ENCODE results near the gene SF3B6.
A peak's percentile ranks its signal among the peaks of the same experiment; 100 is the strongest.
"Not testable (repeated sequence)": the region's sequence is repeated elsewhere in the genome, so short reads cannot be mapped to it uniquely, and the experiment has no call there.

Gene SF3B6

DNA sequence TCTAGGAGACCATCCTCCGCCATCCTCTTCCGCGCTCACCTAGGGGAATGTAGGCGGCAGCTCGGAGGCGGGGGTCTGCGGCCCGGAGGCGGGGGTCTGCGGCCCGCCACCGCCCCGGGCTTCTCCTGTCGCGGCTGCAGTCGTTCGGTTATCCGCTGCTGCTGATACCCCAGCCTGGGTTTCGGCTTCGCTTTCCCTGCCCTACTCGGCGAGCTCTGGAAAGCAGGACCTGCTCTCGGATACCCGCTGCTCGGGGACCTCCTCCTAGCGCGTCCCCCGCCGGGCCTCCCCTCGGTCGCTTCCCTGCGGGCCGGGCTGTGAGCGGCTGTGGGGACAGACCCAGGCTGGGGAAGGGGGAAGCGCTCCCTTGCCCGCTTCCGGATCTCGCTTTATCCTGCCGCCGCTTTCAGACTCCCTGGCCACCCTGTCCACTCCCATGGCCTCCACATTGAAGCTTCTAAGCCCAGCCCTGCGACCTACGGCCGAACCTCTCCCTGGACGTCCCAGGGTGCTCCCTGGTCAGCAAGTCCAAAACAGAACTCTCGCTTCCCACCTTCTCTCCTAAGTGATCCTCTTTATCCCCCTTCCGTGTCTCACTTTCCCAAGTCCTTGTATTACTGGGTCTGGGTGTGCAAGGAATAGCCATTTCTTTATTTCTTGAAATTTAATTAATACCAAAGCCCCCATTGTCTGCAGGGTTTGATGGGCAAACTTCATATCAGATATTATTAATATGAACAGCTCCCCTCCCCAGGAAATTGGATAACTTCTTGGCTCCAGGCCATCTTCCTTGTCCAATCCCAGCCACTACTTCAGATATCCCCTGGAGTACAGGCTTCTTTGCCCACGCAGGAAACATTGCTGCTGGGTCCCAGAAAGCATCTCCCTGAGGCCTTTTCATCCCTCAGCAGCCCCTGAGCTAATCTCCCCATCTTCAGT is 25.8 kb downstream of the SF3B6 start:
- no peak for DNase-seq (ENCODE audit: low spot score)

DNA sequence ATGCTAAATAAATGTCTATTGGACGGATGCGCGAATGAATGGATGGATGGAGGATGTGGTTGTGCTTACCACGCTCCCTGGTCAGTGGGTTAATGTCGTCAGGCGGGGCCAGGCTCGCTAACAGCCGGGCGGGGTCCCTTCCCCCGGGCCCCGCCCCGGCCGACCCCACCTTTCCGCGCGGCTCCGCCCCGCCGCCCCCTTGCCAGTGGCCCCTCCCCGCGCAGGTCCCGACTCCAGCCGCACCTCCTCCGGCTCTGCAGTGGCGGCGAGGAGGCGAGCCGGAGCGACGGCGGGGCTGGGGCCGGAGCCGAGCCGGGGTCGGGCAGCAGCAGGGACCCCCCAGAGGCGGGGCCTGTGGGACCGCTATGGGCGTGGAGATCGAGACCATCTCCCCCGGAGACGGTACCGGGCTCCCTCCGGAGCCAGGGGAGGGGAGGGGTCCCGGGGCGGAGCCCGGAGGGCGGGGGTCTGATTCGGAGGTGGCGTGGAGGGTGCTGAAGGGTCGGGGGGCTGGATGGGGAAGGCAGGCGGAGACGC is 26.6 kb downstream of the SF3B6 start, which contains the start of gene FKBP1B:
TSS of gene FKBP1B (plus strand) at position 257 of the 537 bp plus-strand sequence. CDS start at position 366, 109 bp downstream.
- DNase-seq (ENCODE audit: low spot score): no peak

DNA sequence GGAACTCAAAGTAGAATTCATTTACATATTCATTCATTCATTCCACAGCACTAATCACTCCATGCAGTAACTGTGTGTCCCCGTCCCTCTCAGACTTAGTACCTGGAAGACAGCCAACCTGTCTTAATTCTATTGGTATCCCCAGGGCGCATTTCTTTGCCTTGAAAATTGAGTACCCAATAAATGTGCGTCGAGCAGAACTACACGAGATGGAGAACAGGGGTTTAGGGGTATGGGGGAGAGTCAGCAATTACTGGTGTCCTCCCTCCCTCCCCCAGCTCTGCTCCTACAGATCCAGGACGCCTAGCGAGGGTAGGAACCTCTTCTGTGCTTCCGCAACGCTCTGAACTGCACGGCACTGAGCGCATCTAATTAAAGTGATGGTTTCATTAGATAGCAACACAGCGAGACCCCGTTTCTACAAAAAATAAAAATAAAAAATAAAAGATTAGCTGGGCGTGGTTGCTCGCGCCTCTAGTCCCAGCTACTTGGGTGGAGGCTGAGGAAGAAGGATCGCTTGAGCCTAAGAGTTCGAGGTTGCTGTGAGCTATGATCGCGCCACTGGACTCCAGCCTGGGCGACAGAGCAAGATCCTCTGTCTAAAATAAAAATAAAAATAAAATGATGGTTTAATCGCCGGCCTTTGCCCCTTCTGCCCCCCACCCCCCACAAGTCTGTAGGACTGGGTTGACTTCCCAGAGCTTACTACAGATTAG is 27.2 kb downstream of the SF3B6 start:
- no peak for DNase-seq (ENCODE audit: low spot score)

DNA sequence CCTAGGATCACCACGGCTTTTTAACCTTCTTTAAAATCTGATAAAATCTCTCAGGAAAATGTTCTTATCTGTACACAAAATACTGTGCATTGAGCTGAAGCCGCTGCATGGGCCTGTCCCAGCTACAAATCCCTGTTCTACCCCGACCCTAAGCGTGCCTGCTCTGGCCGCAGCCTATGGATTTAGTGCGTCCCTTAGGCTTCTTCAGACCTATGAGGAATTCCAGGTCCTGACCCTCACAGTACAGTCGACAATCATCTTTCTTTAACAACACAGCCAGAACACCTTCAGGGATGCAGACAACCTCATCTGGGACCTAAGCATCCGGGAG is 28.5 kb downstream of the SF3B6 start:
- DNase-seq (ENCODE audit: low spot score): no peak

DNA sequence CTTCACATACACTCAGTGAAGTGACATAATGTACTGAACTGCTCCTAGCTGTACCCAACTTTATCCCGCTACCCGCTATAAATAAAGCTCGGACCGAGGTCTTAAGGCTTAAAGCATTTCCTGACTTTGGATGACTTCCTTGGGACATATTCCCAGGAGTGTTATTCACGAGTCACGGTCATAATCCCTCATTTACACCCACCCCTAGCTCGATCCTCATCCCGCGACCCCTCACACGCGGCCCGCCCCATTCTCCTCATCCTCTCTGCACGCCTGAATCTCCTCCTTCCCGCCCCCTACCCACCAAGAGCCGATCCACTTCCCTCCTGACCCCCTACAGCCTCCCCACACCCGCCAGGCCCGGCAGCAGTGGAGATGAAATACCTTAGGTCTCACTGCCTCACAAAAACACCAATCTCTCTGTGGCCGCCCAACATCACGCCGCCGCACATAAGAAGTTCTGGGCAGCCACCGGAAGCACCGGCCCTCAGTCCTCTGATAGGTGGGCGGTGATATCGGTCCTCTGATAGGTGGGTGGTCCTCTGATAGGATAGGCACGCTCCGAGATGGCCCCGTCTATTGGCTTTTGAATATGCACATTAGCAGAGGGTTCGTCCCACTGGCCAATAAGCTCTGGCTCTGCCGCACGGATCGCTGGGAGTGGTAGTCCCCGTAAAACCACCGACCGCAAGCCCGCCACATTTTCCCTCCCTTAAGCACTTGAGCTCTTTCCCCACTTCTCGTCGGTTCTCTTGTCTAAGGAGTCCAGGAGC is 29.0 kb downstream of the SF3B6 start, which contains the start of gene WDCP:
TSS of gene WDCP (minus strand) at position 462 of the 773 bp plus-strand sequence. CDS start 7,897 bp downstream, outside the sequence.
- peak; percentile 100 for DNase-seq (ENCODE audit: low spot score)

DNA sequence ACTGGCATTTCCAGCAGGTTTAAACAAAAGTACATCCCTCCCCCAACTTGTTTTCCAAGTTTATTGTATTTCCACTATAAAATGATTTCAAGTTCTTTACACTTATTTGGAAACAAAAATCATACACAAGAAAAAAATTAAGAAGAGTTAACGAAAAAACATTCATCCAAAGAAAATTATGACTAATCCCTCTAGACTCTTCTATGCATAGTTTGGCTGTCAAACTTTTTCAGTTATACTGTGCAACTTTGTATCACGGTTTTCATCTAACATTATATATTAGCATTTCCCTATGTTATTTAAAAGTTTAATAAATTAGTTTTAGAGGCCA is 29.6 kb downstream of the SF3B6 start:
- DNase-seq (ENCODE audit: low spot score): no peak

DNA sequence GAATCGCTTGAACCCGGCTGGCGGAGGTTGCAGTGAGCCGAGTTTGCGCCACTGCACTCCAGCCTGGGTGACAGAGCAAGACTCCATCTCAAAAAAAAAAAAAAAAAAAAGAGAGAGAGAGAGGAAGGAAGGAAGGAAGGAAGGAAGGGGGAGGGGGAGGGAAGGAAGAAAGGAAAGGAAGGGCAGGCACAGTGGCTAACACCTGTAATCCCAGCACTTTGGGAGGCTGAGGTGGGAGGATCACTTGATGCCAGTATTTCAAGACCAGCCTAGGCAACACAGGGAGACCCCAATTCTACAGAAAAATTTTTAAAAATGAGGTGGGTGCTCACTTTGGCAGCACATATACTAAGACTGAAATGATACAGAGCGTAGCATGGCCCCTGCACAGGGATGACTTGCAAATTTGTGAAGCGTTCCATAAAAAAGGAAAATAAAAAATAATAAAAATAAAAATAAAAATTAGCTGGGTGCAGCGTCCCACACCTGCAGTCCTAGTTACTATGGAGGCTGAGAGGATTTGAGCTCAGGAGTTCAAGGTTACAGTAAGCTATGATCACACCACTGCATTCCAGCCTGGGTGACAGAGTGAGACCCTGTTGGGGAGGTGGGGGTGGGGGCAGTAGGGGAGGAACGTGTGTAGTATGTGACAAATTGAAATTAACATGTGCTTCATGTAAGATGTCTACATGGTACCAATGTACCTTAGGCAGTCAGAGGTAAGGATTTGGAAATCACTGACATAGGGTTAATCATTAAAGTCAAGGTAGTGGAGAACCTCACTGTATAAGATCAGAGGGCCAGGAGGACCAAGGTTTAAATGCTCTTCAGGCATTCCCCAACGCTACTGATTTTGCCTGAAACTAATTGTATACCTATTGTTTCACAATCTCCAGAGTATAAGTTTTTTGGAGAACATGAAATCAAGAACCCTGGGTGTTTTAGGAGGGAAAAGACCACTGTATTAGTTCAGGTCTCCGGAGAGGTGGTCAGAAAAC is 30.3 kb downstream of the SF3B6 start:
- DNase-seq (ENCODE audit: low spot score): no peak

DNA sequence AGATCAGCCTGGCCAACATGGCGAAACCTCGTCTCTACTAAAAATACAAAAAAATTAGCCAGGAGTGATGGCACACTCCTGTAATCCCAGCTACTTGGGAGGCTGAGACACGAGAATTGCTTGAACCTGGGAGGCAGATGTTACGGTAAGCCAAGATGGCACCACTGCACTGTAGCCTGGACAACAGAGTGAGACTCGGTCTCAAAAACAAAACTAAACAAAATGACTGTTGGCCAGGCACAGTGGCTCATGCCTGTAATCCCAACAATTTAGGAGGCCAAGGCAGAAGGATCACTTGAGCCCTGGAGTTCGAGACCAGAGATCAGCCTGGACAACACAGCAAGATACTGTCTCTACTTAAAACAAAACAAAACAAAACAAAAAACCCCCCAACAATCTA is 33.0 kb downstream of the SF3B6 start:
- not testable (repeated sequence) for DNase-seq (ENCODE audit: low spot score)

DNA sequence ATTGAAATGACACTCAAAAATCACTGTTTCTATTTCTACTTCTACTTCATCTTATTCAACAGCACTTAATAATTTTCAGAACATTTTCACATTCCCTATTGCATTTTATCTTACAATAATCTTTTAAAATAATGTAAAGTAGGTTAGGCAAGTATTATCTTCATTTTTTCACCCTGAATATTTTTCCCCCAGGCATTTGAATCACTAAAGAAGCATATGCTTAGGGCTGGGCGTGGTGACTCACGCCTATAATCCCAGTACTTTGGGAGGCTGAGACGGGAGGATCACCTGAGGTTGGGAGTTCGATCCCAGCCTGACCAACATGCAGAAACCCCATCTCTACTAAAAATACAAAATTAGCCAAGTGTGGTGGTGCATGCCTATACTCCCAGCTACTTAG is 35.6 kb downstream of the SF3B6 start:
- DNase-seq (ENCODE audit: low spot score): no peak

DNA sequence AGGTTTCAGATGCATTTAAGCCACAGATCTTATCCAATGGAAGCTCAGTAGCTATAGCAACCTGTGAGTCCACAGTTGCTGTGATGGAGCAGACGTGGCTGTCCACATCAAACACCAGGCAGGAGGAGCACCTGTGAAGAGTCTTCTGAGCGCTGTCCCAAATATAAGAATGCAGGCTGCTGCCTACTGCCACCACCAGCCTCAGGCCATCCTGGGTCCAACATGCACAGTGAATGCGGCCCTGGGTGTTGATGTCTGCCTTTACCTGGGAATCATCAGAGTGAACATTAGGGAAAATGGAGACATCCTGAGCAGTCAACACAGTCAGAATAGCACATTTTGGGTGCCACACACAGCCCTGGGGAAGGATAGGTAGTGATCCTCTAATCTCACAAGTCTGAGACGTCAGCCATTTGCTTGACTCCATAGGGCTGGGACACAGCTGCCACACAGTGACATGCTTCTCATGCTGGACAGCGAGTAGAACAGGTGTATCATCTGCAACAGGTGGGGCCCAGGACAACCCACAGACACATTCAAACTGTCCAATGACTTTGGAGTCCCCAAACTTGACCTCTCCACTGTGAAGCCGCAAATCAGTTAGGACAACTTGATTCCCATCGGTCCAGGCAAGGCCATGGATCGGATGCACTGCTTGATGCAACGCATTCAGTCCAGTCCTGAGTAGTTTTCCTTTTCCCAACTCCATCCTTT is 37.2 kb downstream of the SF3B6 start:
- no peak for DNase-seq (ENCODE audit: low spot score)

DNA sequence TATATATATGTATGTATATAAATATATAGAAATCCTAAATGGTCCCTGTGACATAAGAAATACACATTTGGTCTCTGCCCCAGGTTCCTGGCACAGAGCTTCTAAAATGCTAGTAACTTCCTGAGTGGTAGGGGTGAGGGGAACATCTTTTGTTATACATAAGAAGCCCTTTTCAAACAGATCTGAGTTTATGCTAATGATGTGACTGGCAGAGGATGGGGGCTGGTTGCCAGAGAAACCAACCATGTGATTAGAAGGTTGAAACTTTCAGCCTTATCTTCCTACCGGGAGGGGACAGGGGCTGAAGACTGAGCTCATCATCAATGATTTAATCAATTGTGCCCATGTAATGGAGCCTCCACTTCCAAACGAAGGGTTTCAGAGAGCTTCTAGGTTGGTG is 49.9 kb downstream of the SF3B6 start:
- no peak for DNase-seq (ENCODE audit: low spot score)

DNA sequence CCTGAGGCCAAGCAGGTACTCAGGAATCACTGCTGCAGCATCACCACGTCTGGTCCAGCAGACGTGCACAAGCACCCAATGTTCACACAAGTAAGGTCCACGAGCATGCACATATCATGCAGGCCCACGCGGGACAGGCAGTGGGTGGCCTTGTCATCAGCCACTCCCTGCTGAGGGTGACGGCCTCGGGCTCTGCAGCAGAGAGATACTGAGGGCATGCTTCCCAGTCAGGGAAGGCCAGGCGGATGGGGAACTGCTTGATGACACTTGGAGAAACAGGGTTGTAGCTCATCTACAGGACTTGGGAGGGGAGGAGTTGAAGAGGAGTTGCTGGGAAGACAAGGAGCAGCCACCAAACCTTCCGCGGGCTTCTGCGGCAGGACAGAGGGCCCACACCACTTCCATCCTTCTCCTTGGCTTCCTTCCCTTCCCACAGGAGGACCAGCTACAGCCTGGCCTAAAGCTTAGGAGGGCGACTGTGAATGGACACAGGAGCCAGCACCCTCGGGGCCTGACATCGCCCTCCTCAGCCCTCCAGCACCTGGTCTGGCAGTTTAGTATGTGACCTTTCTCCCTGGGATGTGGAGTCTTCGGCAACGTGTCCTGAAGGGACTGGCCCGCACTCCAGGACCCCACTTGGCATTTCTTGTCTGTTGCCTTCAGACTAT is 51.0 kb downstream of the SF3B6 start:
- no peak for DNase-seq (ENCODE audit: low spot score)

DNA sequence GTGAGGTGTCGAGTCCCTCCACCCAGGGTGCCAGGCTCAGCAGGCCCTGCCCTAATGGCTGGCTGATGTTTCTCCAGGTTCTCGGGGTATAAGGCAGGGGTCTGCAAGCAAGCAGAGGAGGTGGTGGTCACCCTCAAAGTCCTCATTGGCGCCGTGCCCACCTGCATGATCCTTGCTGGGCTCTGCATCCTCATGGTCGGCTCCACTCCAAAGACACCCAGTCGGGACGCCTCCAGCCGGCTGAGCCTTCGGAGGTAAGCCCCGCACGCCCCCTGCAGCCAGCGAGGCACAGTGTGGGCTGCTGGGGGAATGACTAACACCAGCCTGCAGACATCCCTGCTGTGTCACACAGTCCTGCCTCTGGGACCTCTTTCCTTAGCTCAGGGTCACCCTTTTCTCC is 52.1 kb downstream of the SF3B6 start:
- no peak for DNase-seq (ENCODE audit: low spot score)

DNA sequence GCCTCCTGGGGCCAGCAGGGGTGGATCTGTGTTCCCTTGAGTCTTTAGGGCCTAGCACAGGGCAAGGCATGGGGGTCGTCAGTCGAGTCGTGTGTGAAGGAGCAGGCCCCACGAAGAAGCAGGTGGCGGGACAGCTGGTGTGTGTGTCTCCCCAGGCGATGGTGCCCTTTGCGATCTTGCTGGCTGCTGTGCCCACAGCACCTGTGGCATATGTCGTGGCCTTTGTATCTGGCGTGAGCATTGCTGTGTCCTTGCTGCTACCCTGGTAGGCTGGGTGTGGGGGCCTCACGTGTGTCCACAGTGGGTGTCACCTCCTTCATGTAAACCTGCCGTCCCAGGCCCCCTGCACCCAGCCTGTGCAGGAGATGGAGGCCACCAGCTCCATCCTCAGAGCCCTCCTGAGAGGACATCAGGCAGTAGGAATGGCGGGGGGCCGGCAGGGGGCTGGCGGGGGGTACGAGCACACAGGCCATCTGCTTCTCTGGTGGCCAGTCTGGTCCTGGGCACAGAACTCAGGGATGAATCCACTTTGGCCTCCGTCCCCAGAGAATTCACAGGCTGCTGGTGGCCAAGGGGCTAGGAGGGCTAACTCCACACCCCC is 53.1 kb downstream of the SF3B6 start:
- no peak for DNase-seq (ENCODE audit: low spot score)

DNA sequence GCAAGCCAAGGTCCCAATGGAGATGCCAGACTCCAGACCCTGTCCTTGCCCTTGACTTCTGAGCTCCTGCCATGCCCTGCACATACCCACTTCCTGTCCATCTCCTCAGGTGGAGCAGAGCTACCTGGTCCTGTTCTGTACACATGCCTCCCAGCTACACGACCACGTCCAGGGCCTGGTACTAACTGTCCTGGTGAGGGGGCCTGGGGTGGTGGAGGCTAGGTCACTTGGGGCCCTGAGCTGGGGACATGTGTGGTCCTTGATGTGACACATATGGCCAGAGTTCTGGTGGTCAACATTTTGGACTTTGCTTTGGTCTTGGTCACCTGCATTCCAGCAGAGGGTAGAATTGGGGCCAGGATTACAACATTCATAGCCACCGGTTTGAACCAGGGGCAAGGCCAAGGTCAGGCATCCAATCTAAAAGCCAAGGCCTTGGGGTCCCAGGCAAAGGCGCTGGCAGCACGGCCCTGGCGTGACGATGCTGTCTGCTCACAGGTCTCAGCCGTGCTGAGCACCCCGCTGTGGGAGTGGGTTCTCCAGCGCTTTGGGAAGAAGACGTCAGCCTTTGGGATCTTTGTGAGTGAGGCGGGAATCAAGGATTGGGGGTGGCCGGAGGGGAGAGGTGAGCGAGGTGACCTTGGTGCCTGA is 53.7 kb downstream of the SF3B6 start:
- no peak for DNase-seq (ENCODE audit: low spot score)

DNA sequence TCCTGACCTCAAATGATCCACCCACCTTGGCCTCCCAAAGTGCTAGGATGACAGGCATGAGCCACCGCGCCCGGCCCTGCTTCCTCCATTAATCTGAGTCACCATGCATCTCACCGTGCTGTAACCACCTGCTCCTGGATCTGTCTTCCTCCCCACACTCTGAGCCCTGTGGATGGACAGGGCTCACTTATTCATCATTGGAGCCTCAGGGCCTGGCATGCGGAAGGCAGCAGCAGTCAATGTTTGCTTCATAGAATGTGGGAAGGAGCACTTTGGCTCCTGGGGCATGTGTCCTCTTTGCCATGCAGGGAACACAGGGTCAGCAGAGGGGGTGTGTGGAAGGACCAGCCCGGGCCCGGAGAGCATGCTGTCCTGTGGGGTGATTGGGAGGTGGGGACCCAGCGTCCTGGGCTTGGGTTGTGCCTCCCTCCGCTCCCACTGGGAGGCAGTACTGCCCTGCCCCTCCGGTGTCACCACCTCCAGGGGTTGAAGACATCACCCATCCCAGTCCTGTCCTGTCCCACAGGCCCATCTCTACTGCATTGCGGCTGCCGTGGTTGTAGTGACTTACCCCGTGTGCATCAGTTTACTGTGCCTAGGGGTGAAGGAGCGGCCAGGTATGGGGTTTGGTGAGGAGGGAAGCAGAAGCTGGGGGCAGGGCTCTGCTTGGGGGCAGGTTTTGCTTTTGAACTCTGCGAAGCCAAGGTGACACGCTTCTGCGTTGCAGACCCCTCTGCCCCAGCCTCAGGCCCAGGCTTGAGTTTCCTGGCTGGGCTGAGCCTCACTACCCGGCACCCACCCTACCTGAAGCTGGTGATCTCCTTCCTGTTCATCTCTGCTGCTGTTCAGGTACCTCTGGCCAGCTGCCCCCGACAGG is 54.8 kb downstream of the SF3B6 start:
- peak; percentile 39 for DNase-seq (ENCODE audit: low spot score)

DNA sequence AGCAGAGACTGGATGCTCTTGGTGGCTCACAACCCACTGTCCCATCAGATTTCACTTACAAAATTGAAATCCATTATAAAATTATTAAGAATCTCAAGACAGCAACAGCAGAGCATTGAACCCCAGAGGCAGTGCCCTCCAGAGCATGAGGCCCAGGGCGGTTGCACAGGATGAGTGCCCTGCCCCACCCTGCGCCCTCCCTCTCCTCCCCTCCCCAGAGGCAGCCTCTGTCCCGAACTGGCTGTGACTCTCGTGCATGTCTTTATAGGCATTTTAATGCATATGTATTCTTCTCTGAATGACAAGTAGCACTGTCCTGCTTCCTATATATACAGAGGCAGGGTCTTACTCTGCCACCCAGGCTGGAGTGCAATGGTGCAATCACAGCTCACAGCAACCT is 55.9 kb downstream of the SF3B6 start:
- DNase-seq (ENCODE audit: low spot score): no peak

DNA sequence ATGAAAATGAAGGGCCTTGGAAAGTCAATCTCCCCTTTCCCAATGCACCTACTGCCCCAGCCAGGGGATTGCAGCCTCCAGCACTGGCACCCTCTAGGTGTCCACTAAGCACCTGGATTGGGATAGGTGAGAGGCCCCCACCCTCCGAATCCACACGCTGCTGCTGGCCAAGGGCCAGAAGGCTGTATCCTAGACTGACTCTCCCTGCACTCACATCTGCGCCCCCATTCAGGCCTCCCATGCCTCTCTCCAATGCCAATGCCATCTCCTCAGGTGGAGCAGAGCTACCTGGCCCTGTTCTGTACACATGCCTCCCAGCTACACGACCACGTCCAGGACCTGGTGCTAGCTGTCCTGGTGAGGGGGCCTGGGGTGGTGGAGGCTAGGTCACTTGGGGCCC is 56.4 kb downstream of the SF3B6 start:
- DNase-seq (ENCODE audit: low spot score): no peak

Measured in RKO (cell line).